ENCODE results near the gene AADACL4. TPM values are rescaled to one million over a fixed set of nuclear protein-coding genes. Genes with fewer than 3 reads are reported as not detected.

Gene AADACL4
- total and polyA plus RNA-seq, 9 of the 15 experiments (the other 6 are each of a cell fraction or from before 2014, with no cell fraction given) = not detected

DNA sequence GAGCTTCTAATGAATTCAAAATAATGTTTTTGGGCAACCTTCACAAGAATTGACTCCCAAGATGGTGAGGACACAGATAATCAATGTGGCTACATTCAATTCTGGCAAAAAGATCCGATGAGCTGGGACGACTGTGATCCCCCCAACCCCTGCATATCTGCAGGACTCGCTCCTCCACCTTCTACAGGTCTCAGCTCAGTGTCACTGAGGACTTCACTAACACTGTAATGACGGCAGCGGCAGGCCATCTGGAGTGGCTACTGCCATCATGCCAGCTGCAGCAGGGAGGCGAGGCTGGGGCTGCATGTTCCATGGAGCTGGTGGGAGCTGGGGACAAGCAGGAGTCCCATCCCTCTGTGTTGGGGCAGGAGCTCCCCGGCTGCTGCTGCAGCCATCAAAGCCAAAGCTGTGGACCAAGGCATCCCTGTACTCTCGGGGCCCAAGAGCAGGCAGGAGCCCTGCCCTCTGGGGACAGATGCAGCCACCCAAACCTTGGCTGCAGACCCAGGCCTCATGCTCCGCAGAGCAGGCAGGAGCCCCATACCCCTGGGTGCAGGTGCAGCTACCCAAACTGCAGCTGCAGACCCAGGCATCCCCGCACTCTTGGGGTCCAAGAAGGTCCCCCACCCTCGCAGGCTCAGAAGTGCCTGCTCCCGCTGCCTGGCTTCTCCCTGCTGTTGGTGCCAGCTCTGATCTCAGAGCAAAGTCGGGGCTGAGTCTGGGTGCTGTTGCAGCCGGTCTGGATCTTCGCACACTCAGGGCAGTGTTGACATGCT lies 13.7 kb upstream of the AADACL4 start:
- Histone ChIP-seq H3K4me3 (no peak overlapping the region), H3K27ac (ENCODE audit: extremely low read depth, low read depth, low read length) (no peak overlapping the region), H3K36me3 (ENCODE audit: control insufficient read depth, insufficient read depth, low read length) (no peaks in the 10 kb centered on the region), H4K20me1 (replicated peaks; ENCODE audit: control insufficient read depth, insufficient read depth, low read length) (no peaks in the 10 kb centered on the region), H3K9ac (ENCODE audit: insufficient read depth in 1 of 2, low read depth in 2 of 2, low read length in 2 of 2) (no peak overlapping the region), H3K27me3 (ENCODE audit: control insufficient read depth in 2 of 2, insufficient read depth in 2 of 2, low read length in 2 of 2) (peaks cover 2 to 14% of the 10 kb centered on the region in 2 experiments; a peak in 2 of 5 replicates), H3K9me3 (replicated peaks; ENCODE audit: control insufficient read depth, insufficient read depth, low read depth, low read length) (no peaks in the 10 kb centered on the region), H3K4me1 (replicated peaks in 1 of 2; ENCODE audit: control insufficient read depth in 2 of 2, insufficient read depth in 2 of 2, low read length in 2 of 2) (peaks cover 3 to 11% of the 10 kb centered on the region in 2 experiments; a peak in 4 of 5 replicates), H3K4me2 (ENCODE audit: insufficient read depth, low read length) (no peak overlapping the region), H3K9me1 (ENCODE audit: control insufficient read depth, insufficient read depth, low read length) (no peaks in the 10 kb centered on the region), H3K79me2 (ENCODE audit: control insufficient read depth, insufficient read depth, low read length) (no peaks in the 10 kb centered on the region), H2AFZ (ENCODE audit: low read depth, low read length) (no peak overlapping the region)
- 9% methylated on average over 15 of the region's 15 CpGs for WGBS (ENCODE audit: insufficient coverage, low coverage, missing lambda C conversion rate)
- in situ Hi-C loops (cut with MboI) = no loop called here
- intact Hi-C loops (cut with micrococcal nuclease) = no loop called here
- no peak for TF ChIP-seq MEF2A (IDR thresholded peaks at IDR 0.05; ENCODE audit: control insufficient read depth, low read depth, low read length)
- TF ChIP-seq POLR2G (IDR thresholded peaks at IDR 0.05; ENCODE audit: low read depth, low read length) = peak; percentile 21; the same call in 1 of the 2 replicates
- ATAC-seq = no peak
- FAIRE-seq = no peak
- no peak for DNase-seq (ENCODE audit: extremely low read depth in 1 of 4, low spot score in 3 of 4)
- CTCF ChIA-PET (ENCODE audit: low intra/inter-chr PET ratio) = no interaction called here
- BruUV-seq (replicated peaks) = no TSS peak
- POLR2A ChIA-PET = interaction anchor here (0.5 to 1.6 kb wide), 8 partner anchors 9 to 276 kb away, joined by 3 to 14 read pairs (median 4); partner anchors contain the start of gene DHRS3

DNA sequence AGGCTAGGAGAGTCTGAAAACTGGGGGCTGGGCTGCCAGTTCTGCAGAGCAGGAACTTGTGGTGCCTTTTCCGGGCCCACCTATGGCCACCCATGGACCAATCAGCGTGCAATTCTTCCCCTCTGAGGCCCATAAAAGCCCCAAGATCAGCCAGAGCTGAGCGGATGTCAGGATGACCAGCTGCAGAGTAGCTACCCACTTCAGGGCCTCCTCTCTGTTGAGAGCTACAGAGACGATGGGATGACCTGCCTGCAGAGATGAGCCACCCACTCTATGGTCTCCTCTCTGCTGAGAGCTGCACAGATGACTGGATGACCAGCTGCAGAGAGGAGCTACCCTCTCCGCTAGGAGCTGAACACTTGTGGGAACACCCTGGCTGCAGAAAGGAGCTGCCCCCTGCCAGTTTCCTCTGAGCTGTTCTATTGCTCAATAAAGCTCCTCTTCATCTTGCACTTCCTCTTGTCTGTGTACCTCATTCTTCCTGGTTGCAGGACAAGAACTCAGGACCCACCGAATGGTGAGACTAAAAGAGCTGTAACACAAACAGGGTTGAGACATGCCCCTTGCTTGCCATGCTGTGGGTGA lies 12.8 kb upstream of the AADACL4 start:
- intact Hi-C loops (cut with micrococcal nuclease) (no loop called here), in situ Hi-C loops (cut with MboI) (no loop called here)
- FAIRE-seq = no peak
- Histone ChIP-seq H3K4me2 (ENCODE audit: insufficient read depth, low read length) (no peak overlapping the region), H3K27me3 (ENCODE audit: control insufficient read depth in 2 of 2, insufficient read depth in 2 of 2, low read length in 2 of 2) (peaks cover 2 to 14% of the 10 kb centered on the region in 2 experiments; a peak in 2 of 5 replicates), H3K79me2 (ENCODE audit: control insufficient read depth, insufficient read depth, low read length) (no peaks in the 10 kb centered on the region), H3K9me3 (replicated peaks; ENCODE audit: control insufficient read depth, insufficient read depth, low read depth, low read length) (no peaks in the 10 kb centered on the region), H3K9me1 (ENCODE audit: control insufficient read depth, insufficient read depth, low read length) (no peaks in the 10 kb centered on the region), H3K27ac (ENCODE audit: extremely low read depth, low read depth, low read length) (no peak overlapping the region), H3K4me1 (replicated peaks in 1 of 2; ENCODE audit: control insufficient read depth in 2 of 2, insufficient read depth in 2 of 2, low read length in 2 of 2) (peaks cover 3 to 11% of the 10 kb centered on the region in 2 experiments; a peak in 4 of 5 replicates), H3K4me3 (no peak overlapping the region), H4K20me1 (replicated peaks; ENCODE audit: control insufficient read depth, insufficient read depth, low read length) (no peaks in the 10 kb centered on the region), H2AFZ (ENCODE audit: low read depth, low read length) (no peak overlapping the region), H3K36me3 (ENCODE audit: control insufficient read depth, insufficient read depth, low read length) (no peaks in the 10 kb centered on the region), H3K9ac (ENCODE audit: insufficient read depth in 1 of 2, low read depth in 2 of 2, low read length in 2 of 2) (no peak overlapping the region)
- POLR2A ChIA-PET = interaction anchor here (0.7 to 1.6 kb wide), 4 partner anchors 8 to 257 kb away, joined by 4 to 14 read pairs (median 4); partner anchors contain the start of gene DHRS3
- CTCF ChIA-PET (ENCODE audit: low intra/inter-chr PET ratio) = no interaction called here
- 9% methylated on average over 6 of the region's 6 CpGs for WGBS (ENCODE audit: insufficient coverage, low coverage, missing lambda C conversion rate)
- BruUV-seq (replicated peaks) = no TSS peak
- ATAC-seq = no peak
- DNase-seq (ENCODE audit: extremely low read depth in 1 of 4, low spot score in 3 of 4) = no peak
- TF ChIP-seq KDM5B (IDR thresholded peaks at IDR 0.05; ENCODE audit: insufficient replicate concordance, low read depth, low read length) (no peak), OTX1 (CRISPR knock-in tag; IDR thresholded peaks at IDR 0.05) (no peak), ZNF57 (CRISPR knock-in tag; IDR thresholded peaks at IDR 0.05) (no peak), THRAP3 (IDR thresholded peaks at IDR 0.05; ENCODE audit: borderline replicate concordance) (no peak), CBX3 (IDR thresholded peaks at IDR 0.05; ENCODE audit: borderline replicate concordance in 1 of 2, low read length in 2 of 2) (peak in 1 of 2 experiments; percentile 84; a peak in 1 of 3 replicates), TRIM28 (IDR thresholded peaks at IDR 0.05) (peak; percentile 57; the same call in 1 of the 2 replicates), NFIC (IDR thresholded peaks at IDR 0.05) (no peak), NFE2L1 (tag; IDR thresholded peaks at IDR 0.05; ENCODE audit: borderline replicate concordance, low read depth) (no peak)
- TF ChIP-seq, protein P1, sequence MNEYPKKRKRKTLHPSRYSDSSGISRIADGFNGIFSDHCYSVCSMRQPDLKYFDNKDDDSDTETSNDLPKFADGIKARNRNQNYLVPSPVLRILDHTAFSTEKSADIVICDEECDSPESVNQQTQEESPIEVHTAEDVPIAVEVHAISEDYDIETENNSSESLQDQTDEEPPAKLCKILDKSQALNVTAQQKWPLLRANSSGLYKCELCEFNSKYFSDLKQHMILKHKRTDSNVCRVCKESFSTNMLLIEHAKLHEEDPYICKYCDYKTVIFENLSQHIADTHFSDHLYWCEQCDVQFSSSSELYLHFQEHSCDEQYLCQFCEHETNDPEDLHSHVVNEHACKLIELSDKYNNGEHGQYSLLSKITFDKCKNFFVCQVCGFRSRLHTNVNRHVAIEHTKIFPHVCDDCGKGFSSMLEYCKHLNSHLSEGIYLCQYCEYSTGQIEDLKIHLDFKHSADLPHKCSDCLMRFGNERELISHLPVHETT (CRISPR knock-in tag; conservative IDR thresholded peaks at IDR 0.05 in 1 of 2, IDR thresholded peaks at IDR 0.05 in 1 of 2) = no peak

All from K562 (cell line).